H9 (cell line): ENCODE measurements around the gene TTC24. TPM values are rescaled to one million over a fixed set of nuclear protein-coding genes. Genes with fewer than 3 reads are reported as not detected.

ENCODE experiments used
- DNase-seq: peaks from one replicate; pipeline ENCODE4 v3.0.0-alpha.2; 2017
- H2AFZ ChIP-seq: one replicate; pipeline ENCODE4 v1.6.1; 2013; ENCODE audit warnings: mild to moderate bottlenecking, low read length, control low read depth, moderate library complexity
- H2AK5ac ChIP-seq: 2 replicates; pipeline ENCODE4 v1.6.1; 2013; ENCODE audit warnings: low read length, control low read depth, mixed read lengths; ENCODE audit not compliant: insufficient read length
- H2BK120ac ChIP-seq: one replicate; pipeline ENCODE4 v1.6.1; 2013; ENCODE audit warnings: low read depth, mild to moderate bottlenecking, low read length, control low read depth, inconsistent platforms; ENCODE audit not compliant: poor library complexity, severe bottlenecking
- H2BK12ac ChIP-seq: 2 replicates; pipeline ENCODE4 v1.6.1; 2013; ENCODE audit warnings: low read length, control low read depth, mixed read lengths, low read depth; ENCODE audit not compliant: insufficient read length
- H2BK15ac ChIP-seq: 2 replicates; pipeline ENCODE4 v1.6.1; 2013; ENCODE audit warnings: low read depth, low read length, control low read depth
- H2BK20ac ChIP-seq: one replicate; pipeline ENCODE4 v1.6.1; 2013; ENCODE audit warnings: low read depth, mild to moderate bottlenecking, low read length, control low read depth, inconsistent platforms; ENCODE audit not compliant: poor library complexity, severe bottlenecking
- H2BK5ac ChIP-seq: 2 replicates; pipeline ENCODE4 v1.6.1; 2013; ENCODE audit warnings: low read length, control low read depth, mixed read lengths; ENCODE audit not compliant: insufficient read length
- H3K14ac ChIP-seq: 2 replicates; pipeline ENCODE4 v1.6.1; 2013; ENCODE audit warnings: low read length, control low read depth; ENCODE audit not compliant: insufficient read depth
- H3K18ac ChIP-seq: 2 replicates; pipeline ENCODE4 v1.6.1; 2013; ENCODE audit warnings: low read depth, mild to moderate bottlenecking, mixed read lengths, low read length, control low read depth; ENCODE audit not compliant: insufficient read length
- H3K23ac ChIP-seq: 2 replicates; pipeline ENCODE4 v1.6.1; 2013; ENCODE audit warnings: low read length, control low read depth, mixed read lengths, low read depth; ENCODE audit not compliant: insufficient read length
- H3K23me2 ChIP-seq: 2 replicates; pipeline ENCODE4 v1.6.1; 2013; ENCODE audit warnings: low read depth, mild to moderate bottlenecking, mixed read lengths, low read length, control low read depth; ENCODE audit not compliant: insufficient read length, poor library complexity, severe bottlenecking
- H3K27ac ChIP-seq: 2 replicates; pipeline ENCODE4 v1.5.1; 2013; ENCODE audit warnings: low read length, control low read depth, mixed read lengths, low read depth; ENCODE audit not compliant: insufficient read length
- H3K27me3 ChIP-seq: 2 replicates; pipeline ENCODE4 v1.6.1; 2013; ENCODE audit warnings: low read length, control low read depth, inconsistent platforms; ENCODE audit not compliant: insufficient read depth
- H3K4ac ChIP-seq: 2 replicates; pipeline ENCODE4 v1.6.1; 2013; ENCODE audit warnings: low read depth, mild to moderate bottlenecking, control low read depth, inconsistent platforms, low read length, moderate library complexity
- H3K4me1 ChIP-seq: 2 replicates; pipeline ENCODE4 v1.6.1; 2013; ENCODE audit warnings: low read length, control low read depth, inconsistent platforms; ENCODE audit not compliant: insufficient read depth
- H3K4me2 ChIP-seq: 2 replicates; pipeline ENCODE4 v1.6.1; 2013; ENCODE audit warnings: low read length, control low read depth, mixed read lengths; ENCODE audit not compliant: insufficient read length, insufficient read depth
- H3K56ac ChIP-seq: 2 replicates; pipeline ENCODE4 v1.6.1; 2013; ENCODE audit warnings: low read depth, mild to moderate bottlenecking, mixed read lengths, low read length, control low read depth; ENCODE audit not compliant: insufficient read length
- H3K79me1 ChIP-seq: 2 replicates; pipeline ENCODE4 v1.6.1; 2013; ENCODE audit warnings: low read depth, mild to moderate bottlenecking, moderate library complexity, low read length, control low read depth, inconsistent platforms; ENCODE audit not compliant: insufficient read depth, poor library complexity, severe bottlenecking
- H3K79me2 ChIP-seq: 2 replicates; pipeline ENCODE4 v1.6.1; 2013; ENCODE audit warnings: low read length, control low read depth, inconsistent platforms; ENCODE audit not compliant: insufficient read depth
- H3K9ac ChIP-seq: 2 replicates; pipeline ENCODE4 v1.6.1; 2013; ENCODE audit warnings: low read length, control low read depth, mixed read lengths; ENCODE audit not compliant: insufficient read length; ENCODE audit errors: extremely low read depth
- H3K9me3 ChIP-seq: one replicate; pipeline ENCODE4 v1.6.1; 2013; ENCODE audit warnings: low read depth, low read length, inconsistent platforms; ENCODE audit not compliant: control insufficient read depth
- H3T11ph ChIP-seq: one replicate; pipeline ENCODE4 v1.6.1; 2013; ENCODE audit warnings: mild to moderate bottlenecking, low read length, control low read depth, inconsistent platforms
- H4K20me1 ChIP-seq: one replicate; pipeline ENCODE4 v1.6.1; 2013; ENCODE audit not compliant: control insufficient read depth, insufficient read length, insufficient read depth
- H4K5ac ChIP-seq: 2 replicates; pipeline ENCODE4 v1.6.1; 2013; ENCODE audit warnings: low read depth, mild to moderate bottlenecking, mixed read lengths, low read length, control low read depth; ENCODE audit not compliant: insufficient read length
- H4K8ac ChIP-seq: replicated peaks from 2 replicates; pipeline ENCODE4 v1.6.1; 2013; ENCODE audit warnings: low read length, control low read depth, mixed read lengths, low read depth; ENCODE audit not compliant: insufficient read length
- H4K91ac ChIP-seq: 2 replicates; pipeline ENCODE4 v1.6.1; 2013; ENCODE audit warnings: low read depth, mild to moderate bottlenecking, moderate library complexity, mixed read lengths, low read length, control low read depth; ENCODE audit not compliant: insufficient read length
- H3K27ac Mint-ChIP-seq, 3 experiments: 2 replicates in 2 of 3; 3 replicates in 1 of 3; pipeline ENCODE4 v1.8.0; 2020 to 2021; ENCODE audit warnings: mixed read lengths in 3 of 3, mild to moderate bottlenecking in 1 of 3, moderate library complexity in 1 of 3
- H3K27me3 Mint-ChIP-seq: 2 replicates; pipeline ENCODE4 v1.8.0; 2021; ENCODE audit warnings: low read depth, mild to moderate bottlenecking, moderate library complexity, mixed read lengths
- H3K36me3 Mint-ChIP-seq, 3 experiments: 2 replicates in 2 of 3; 3 replicates in 1 of 3; pipeline ENCODE4 v1.8.0; 2020 to 2021; ENCODE audit warnings: low read depth in 3 of 3, mixed read lengths in 3 of 3; ENCODE audit not compliant: insufficient read depth in 1 of 3
- H3K4me1 Mint-ChIP-seq, 2 experiments: 2 replicates each; pipeline ENCODE4 v1.8.0; 2020; ENCODE audit warnings: mixed read lengths in 2 of 2
- H3K4me3 Mint-ChIP-seq, 2 experiments: 2 replicates in 1 of 2; 3 replicates in 1 of 2; pipeline ENCODE4 v1.8.0; 2020 to 2021; ENCODE audit warnings: mild to moderate bottlenecking in 2 of 2, mixed read lengths in 2 of 2, moderate library complexity in 1 of 2
- H3K9me3 Mint-ChIP-seq, 2 experiments: 2 replicates in 1 of 2; 3 replicates in 1 of 2; pipeline ENCODE4 v1.8.0; 2020; ENCODE audit warnings: mild to moderate bottlenecking in 2 of 2, mixed read lengths in 2 of 2, moderate library complexity in 1 of 2
- CTCF ChIP-seq: fragments of 200-600 bp; sonication (generic); conservative IDR thresholded peaks from 3 replicates; pipeline ENCODE4 v1.8.0; 2021; ENCODE audit warnings: antibody characterized with exemption, mild to moderate bottlenecking
- WGBS: extraction: QIAGEN DNeasy Blood & Tissue Kit; methylation state at CpG from one replicate; pipeline ENCODE4 v1.1.7; 2013; ENCODE audit warnings: missing lambda C conversion rate, low lambda C conversion rate, mixed read lengths; ENCODE audit not compliant: insufficient read length; ENCODE audit errors: extremely low coverage; 5-methylcytosine and 5-hydroxymethylcytosine counted together
- total RNA-seq: library from RNA; stranded (reverse); gene quantifications from 2 replicates; pipeline ENCODE4 v1.2.1, GENCODE V29; 2021

Gene TTC24
- total RNA-seq, 1 experiment from 2014 or later, result 0.26 TPM

GRCh38 chr1:156584813-156585212, 5.3 kb downstream of the TTC24 start:
- Histone ChIP-seq H2AK5ac (no peak overlapping the region), H3K4me1 (no peaks in the 10 kb centered on the region; the same call in 1 of the 2 replicates), H3K79me1 (no peaks in the 10 kb centered on the region), H3K4ac (no peak overlapping the region), H3K9ac (no peak overlapping the region), H2BK15ac (no peak overlapping the region), H3K9me3 (no peaks in the 10 kb centered on the region), H4K91ac (no peak overlapping the region), H4K8ac (no peak overlapping the region), H3K23ac (no peak overlapping the region), H2BK20ac (no peak overlapping the region), H2BK120ac (no peak overlapping the region), H3K56ac (no peak overlapping the region), H3K23me2 (no peaks in the 10 kb centered on the region), H4K5ac (no peak overlapping the region), H3T11ph (no peak overlapping the region), H2BK12ac (no peak overlapping the region), H4K20me1 (no peaks in the 10 kb centered on the region), H3K79me2 (no peaks in the 10 kb centered on the region), H3K18ac (no peak overlapping the region), H2BK5ac (no peak overlapping the region), H3K4me2 (peak overlapping the region; percentile 15), H3K14ac (no peak overlapping the region), H3K27me3 (no peaks in the 10 kb centered on the region; the same call in 1 of the 2 replicates), H3K27ac (no peak overlapping the region), H2AFZ (no peak overlapping the region)
- no peaks in the 10 kb centered on the region for H3K9me3 Mint-ChIP-seq
- peak overlapping the region in 1 of 3 experiments; percentile 75; a peak in 1 of 7 replicates for H3K27ac Mint-ChIP-seq
- 0 out of 2 replicates have a peak, but pooled peaks cover 2% of the 10 kb centered on the region for H3K27me3 Mint-ChIP-seq
- no peaks in the 10 kb centered on the region for H3K36me3 Mint-ChIP-seq
- peak; percentile 70; the same call in 2 of the 3 replicates for TF ChIP-seq CTCF
- no CpG with 5 or more reads among the region's 11 CpGs for WGBS
- H3K4me1 Mint-ChIP-seq, result peaks cover 19% of the 10 kb centered on the region in 2 experiments
- peak overlapping the region; percentile 26 to 27; a peak in 2 of 5 replicates for H3K4me3 Mint-ChIP-seq
- DNase-seq, result peak; percentile 87
